ENCODE data around the gene SFXN1. TPM values are rescaled to one million over a fixed set of nuclear protein-coding genes. Genes with fewer than 3 reads are reported as not detected.

Gene SFXN1, protein sequence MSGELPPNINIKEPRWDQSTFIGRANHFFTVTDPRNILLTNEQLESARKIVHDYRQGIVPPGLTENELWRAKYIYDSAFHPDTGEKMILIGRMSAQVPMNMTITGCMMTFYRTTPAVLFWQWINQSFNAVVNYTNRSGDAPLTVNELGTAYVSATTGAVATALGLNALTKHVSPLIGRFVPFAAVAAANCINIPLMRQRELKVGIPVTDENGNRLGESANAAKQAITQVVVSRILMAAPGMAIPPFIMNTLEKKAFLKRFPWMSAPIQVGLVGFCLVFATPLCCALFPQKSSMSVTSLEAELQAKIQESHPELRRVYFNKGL
- 10 to 100 TPM; 18.0 to 26.1 (median 21.2) TPM for total RNA-seq

- Histone ChIP-seq H3K9me3 (no peaks in the 10 kb centered on the region), H3K4me3 (peak within 1 kb of the TSS; percentile 89 to 98), H3K27me3 (peaks cover 10% of the 10 kb centered on the region), H3K4me1 (peaks cover 0 to 25% (median 10%) of the 10 kb centered on the region in 3 donors), H3K36me3 (peaks cover 0 to 4% of the 10 kb centered on the region in 2 donors), H3K27ac (peak within 1 kb of the TSS; percentile 27 to 89 (median 86))
- peak; percentile 93 for ATAC-seq
- WGBS, 2 donors (ENCODE audit: low coverage in 1 of 2): 0% methylated on average over 1 of the region's 94 CpGs; no CpG with 5 or more reads in 1 of the 2 donors
- TF ChIP-seq POLR2A (IDR thresholded peaks at IDR 0.05) (peak; percentile 60 to 62), EP300 (IDR thresholded peaks at IDR 0.05) (no peak), POLR2AphosphoS5 (IDR thresholded peaks at IDR 0.05) (peak; percentile 12)
- TF ChIP-seq, protein P1, sequence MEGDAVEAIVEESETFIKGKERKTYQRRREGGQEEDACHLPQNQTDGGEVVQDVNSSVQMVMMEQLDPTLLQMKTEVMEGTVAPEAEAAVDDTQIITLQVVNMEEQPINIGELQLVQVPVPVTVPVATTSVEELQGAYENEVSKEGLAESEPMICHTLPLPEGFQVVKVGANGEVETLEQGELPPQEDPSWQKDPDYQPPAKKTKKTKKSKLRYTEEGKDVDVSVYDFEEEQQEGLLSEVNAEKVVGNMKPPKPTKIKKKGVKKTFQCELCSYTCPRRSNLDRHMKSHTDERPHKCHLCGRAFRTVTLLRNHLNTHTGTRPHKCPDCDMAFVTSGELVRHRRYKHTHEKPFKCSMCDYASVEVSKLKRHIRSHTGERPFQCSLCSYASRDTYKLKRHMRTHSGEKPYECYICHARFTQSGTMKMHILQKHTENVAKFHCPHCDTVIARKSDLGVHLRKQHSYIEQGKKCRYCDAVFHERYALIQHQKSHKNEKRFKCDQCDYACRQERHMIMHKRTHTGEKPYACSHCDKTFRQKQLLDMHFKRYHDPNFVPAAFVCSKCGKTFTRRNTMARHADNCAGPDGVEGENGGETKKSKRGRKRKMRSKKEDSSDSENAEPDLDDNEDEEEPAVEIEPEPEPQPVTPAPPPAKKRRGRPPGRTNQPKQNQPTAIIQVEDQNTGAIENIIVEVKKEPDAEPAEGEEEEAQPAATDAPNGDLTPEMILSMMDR (IDR thresholded peaks at IDR 0.05): no peak
Measured at GRCh38 chr5:175478384-175479124, at the start of gene SFXN1. Gene SFXN1 (plus strand): TSS chr5:175478560. CDS start chr5:175492104, 13,544 bp downstream.

- TF ChIP-seq EP300 (IDR thresholded peaks at IDR 0.05): no peak
- no peak for TF ChIP-seq POLR2A (IDR thresholded peaks at IDR 0.05)
- no peak for TF ChIP-seq POLR2AphosphoS5 (IDR thresholded peaks at IDR 0.05)
- TF ChIP-seq, protein P1 (IDR thresholded peaks at IDR 0.05): no peak
- no peak overlapping the region for H3K27ac ChIP-seq
- peaks cover 10% of the 10 kb centered on the region for H3K27me3 ChIP-seq
- no peak overlapping the region for H3K4me3 ChIP-seq
- WGBS, 2 donors (ENCODE audit: low coverage in 1 of 2): 59 to 62% methylated on average over 6 of the region's 6 CpGs
- H3K4me1 ChIP-seq: no peaks in the 10 kb centered on the region
- no peaks in the 10 kb centered on the region for H3K36me3 ChIP-seq
- ATAC-seq: no peak
- H3K9me3 ChIP-seq: no peaks in the 10 kb centered on the region
Measured at GRCh38 chr5:175434800-175435199, 43.6 kb upstream of the SFXN1 start.

GRCh38 chr5:175436359-175436758, 42.0 kb upstream of the SFXN1 start:
- WGBS, 2 donors (ENCODE audit: low coverage in 1 of 2): 48 to 62% methylated on average over 8 of the region's 8 CpGs
- TF ChIP-seq POLR2A (IDR thresholded peaks at IDR 0.05) (no peak), POLR2AphosphoS5 (IDR thresholded peaks at IDR 0.05) (no peak), EP300 (IDR thresholded peaks at IDR 0.05) (no peak)
- TF ChIP-seq, protein P1 (IDR thresholded peaks at IDR 0.05): no peak
- no peak overlapping the region for H3K27ac ChIP-seq

DNA sequence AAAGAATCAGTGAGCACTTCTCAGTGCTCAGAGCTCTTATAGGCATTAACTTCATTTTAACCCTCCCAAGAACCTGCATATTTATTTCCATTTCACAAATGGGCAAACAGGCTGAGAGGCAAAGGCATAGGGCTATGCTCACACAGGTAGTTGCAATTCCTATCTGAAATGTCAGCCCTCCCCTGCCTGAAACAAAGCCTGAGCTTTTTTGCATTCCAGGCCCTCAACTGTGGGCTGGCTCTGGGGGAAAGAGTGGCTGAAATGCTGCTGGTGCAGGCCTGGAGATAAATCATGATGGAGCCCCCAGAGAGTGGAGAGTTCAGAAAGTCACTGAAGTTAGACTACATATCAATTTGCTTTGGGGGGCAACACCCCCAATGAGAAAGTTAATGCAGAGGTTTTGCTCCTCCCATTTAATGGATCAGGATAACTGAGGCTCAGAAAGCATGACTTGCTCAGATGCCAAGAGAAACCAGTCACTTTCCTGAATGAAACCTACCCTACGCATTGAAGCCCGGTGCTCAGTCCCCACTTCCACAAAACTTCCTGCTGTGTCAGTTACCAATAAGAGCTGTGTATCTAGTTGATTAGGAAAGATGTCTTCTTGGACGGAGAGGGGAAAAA, 40.0 kb upstream of the SFXN1 start:
- H3K4me3 ChIP-seq: no peak overlapping the region
- H3K27ac ChIP-seq: no peak overlapping the region
- no peak for ATAC-seq
- no peaks in the 10 kb centered on the region for H3K36me3 ChIP-seq
- H3K4me1 ChIP-seq: peaks cover 0 to 1% (median 0%) of the 10 kb centered on the region in 3 donors
- H3K9me3 ChIP-seq: no peaks in the 10 kb centered on the region
- no peak for TF ChIP-seq POLR2A (IDR thresholded peaks at IDR 0.05)
- no peak for TF ChIP-seq EP300 (IDR thresholded peaks at IDR 0.05)
- TF ChIP-seq, protein P1 (IDR thresholded peaks at IDR 0.05): no peak
- no peak for TF ChIP-seq POLR2AphosphoS5 (IDR thresholded peaks at IDR 0.05)
- 63 to 72% methylated on average over 3 of the region's 3 CpGs for WGBS, 2 donors (ENCODE audit: low coverage in 1 of 2)
- H3K27me3 ChIP-seq: peaks cover 36% of the 10 kb centered on the region

More at GRCh38 chr5:175436359-175436758, 42.0 kb upstream of the SFXN1 start:
- Histone ChIP-seq H3K4me1 (no peaks in the 10 kb centered on the region), H3K27me3 (peaks cover 16% of the 10 kb centered on the region), H3K9me3 (no peaks in the 10 kb centered on the region), H3K4me3 (no peak overlapping the region), H3K36me3 (no peaks in the 10 kb centered on the region)
- ATAC-seq: no peak
